ENCODE results near the gene PRSS57.

The PRSS57 gene

DNA sequence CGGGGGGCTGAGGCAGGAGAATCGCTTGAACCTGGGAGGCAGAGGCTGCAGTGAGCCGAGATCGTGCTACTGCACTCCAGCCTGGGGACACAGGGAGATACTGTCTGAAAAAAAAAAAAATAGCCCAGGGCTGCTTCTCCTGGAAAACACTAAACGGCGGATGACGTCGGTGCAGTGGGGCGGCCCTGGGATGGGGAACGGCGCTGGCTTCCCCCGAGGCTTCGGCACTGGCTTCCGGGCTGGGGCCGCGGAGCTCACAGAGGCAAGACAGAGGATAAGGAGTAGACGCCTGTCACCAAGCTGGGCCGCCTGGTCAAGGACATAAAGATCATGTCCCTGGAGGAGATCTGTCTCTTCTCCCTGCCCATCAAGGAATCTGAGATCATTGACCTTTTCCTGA is 5.0 kb downstream of the PRSS57 start:
- Histone ChIP-seq H3K27me3 (peaks cover 0 to 6% of the 10 kb centered on the region in 2 donors), H3K4me1 (no peaks in the 10 kb centered on the region), H3K27ac (no peak overlapping the region), H3K9me3 (no peaks in the 10 kb centered on the region), H3K4me3 (no peak overlapping the region), H3K36me3 (no peaks in the 10 kb centered on the region)
- TF ChIP-seq, protein P1, sequence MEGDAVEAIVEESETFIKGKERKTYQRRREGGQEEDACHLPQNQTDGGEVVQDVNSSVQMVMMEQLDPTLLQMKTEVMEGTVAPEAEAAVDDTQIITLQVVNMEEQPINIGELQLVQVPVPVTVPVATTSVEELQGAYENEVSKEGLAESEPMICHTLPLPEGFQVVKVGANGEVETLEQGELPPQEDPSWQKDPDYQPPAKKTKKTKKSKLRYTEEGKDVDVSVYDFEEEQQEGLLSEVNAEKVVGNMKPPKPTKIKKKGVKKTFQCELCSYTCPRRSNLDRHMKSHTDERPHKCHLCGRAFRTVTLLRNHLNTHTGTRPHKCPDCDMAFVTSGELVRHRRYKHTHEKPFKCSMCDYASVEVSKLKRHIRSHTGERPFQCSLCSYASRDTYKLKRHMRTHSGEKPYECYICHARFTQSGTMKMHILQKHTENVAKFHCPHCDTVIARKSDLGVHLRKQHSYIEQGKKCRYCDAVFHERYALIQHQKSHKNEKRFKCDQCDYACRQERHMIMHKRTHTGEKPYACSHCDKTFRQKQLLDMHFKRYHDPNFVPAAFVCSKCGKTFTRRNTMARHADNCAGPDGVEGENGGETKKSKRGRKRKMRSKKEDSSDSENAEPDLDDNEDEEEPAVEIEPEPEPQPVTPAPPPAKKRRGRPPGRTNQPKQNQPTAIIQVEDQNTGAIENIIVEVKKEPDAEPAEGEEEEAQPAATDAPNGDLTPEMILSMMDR (IDR thresholded peaks at IDR 0.05): no peak
- intact Hi-C loops (cut with DNase I; ENCODE audit: low total_unique reads): no loop called here
- no peak for DNase-seq

DNA sequence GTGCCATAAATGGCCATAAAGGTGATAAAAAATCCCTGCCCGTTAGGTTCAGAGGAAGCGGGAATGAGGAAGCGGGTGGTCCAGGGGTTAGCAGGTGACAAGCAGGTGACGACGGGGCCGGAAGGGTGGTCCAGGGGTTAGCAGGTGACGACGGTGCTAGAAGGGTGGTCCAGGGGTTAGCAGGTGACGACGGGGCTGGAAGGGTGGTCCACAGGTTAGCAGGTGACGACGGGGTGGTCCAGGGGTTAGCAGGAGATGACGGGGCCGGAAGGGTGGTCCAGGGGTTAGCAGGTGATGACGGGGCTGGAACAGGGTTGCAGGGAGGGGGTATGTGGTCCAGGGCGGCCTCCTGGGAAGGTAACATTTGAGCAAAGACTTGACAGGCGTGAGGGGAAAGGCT is 6.3 kb downstream of the PRSS57 start:
- Histone ChIP-seq H3K27me3 (no peaks in the 10 kb centered on the region), H3K27ac (no peak overlapping the region), H3K4me1 (no peaks in the 10 kb centered on the region), H3K4me3 (no peak overlapping the region), H3K36me3 (no peaks in the 10 kb centered on the region), H3K9me3 (no peaks in the 10 kb centered on the region)
- no peak for DNase-seq
- TF ChIP-seq, protein P1 (IDR thresholded peaks at IDR 0.05): no peak
- intact Hi-C loops (cut with DNase I; ENCODE audit: low total_unique reads): no loop called here

DNA sequence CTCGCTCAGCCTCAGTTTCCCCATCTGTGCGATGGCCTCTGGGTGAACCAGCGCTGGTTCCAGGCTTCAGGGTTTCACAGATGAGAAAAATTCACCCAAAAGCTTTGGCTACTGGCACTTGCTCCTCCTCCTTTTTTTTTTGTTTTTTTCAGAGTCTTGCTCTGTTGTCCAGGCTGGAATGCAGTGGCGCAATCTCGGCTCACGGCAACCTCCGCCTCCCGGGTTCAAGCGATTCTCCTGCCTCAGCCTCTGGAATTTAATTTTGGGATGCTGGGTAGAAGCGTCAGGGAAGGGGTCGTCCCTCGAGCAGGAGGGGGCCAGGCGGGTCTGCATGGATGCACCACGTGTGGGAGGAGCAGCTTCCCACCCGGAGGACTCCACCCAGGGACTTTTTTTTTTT is 7.0 kb downstream of the PRSS57 start:
- intact Hi-C loops (cut with DNase I; ENCODE audit: low total_unique reads): no loop called here
- TF ChIP-seq, protein P1 (IDR thresholded peaks at IDR 0.05): no peak

DNA sequence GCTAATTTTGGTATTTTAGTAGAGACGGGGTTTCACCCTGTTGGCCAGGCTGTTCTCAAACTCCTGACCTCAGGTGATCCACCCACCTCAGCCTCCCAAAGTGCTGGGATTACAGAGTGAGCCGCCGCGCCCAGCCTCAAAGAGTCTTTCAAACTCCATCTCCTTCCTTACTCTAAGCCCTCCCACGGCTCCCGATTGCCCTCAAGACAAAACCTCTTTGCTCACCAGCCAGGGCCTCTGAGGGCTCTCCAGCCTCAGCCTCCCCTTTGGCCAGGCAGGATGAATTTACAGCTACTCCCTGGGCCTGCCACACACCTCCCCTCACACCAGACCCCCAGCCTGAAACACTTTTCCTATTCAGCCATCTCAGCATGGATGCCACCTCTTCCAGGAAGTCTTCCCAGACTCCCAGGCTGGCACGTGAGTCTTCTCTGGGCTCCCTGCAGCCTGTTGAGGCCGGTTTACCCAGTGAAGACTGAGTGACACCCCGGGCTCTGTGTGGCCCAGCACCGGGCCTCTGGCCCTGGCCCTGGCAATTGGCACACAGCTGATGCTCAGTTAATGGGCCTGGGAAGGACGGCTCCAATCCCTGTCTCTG is 7.6 kb downstream of the PRSS57 start:
- H3K36me3 ChIP-seq: no peaks in the 10 kb centered on the region
- H3K4me1 ChIP-seq: no peaks in the 10 kb centered on the region
- H3K4me3 ChIP-seq: no peak overlapping the region
- TF ChIP-seq, protein P1 (IDR thresholded peaks at IDR 0.05): no peak
- intact Hi-C loops (cut with DNase I; ENCODE audit: low total_unique reads): no loop called here
- H3K27me3 ChIP-seq: no peaks in the 10 kb centered on the region
- DNase-seq: no peak
- H3K27ac ChIP-seq: no peak overlapping the region
- no peaks in the 10 kb centered on the region for H3K9me3 ChIP-seq

More for the DNA sequence above, 7.0 kb downstream of the PRSS57 start:
- DNase-seq: no peak
- no peak overlapping the region for H3K27ac ChIP-seq
- H3K9me3 ChIP-seq: no peaks in the 10 kb centered on the region
- H3K4me3 ChIP-seq: no peak overlapping the region
- no peaks in the 10 kb centered on the region for H3K36me3 ChIP-seq
- H3K27me3 ChIP-seq: no peaks in the 10 kb centered on the region
- H3K4me1 ChIP-seq: no peaks in the 10 kb centered on the region

DNA sequence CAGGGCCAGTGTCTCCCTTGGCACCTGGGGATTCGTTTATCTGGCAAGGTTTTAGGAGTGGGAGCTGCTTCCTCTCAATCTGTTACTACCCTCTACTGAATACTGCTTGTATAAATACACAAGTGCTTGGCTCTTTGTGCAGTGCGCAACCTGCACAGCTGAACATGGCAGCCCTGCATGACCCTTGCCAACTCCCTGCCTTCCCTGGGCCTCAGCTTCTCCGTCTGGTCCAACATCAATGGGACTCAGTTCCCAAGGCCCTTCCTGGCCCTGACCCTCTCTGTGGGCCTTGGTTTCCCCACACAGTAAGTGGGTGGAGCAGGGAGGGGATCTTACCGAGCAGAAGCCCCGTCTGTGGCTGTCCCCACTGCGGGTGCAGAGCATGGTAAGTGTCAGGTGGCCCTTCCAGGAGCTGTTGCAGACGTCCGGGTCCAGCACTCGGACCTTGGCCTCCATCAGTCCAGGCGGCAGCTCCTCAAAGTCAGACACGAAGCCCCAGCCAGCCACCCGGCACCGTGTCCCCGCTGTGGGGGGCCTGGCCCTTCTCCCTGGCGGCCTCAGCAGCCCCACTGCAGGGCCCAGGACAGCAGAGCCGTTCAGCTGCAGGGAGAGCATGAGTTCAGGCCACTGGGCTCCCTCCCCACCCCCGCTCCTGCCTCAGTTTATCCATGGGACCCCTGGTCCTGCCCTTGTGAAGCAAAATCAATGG is 8.5 kb downstream of the PRSS57 start:
- H3K4me1 ChIP-seq: no peaks in the 10 kb centered on the region
- no peaks in the 10 kb centered on the region for H3K9me3 ChIP-seq
- DNase-seq: no peak
- no peaks in the 10 kb centered on the region for H3K27me3 ChIP-seq
- no peak overlapping the region for H3K4me3 ChIP-seq
- H3K36me3 ChIP-seq: no peaks in the 10 kb centered on the region
- intact Hi-C loops (cut with DNase I; ENCODE audit: low total_unique reads): no loop called here
- TF ChIP-seq, protein P1 (IDR thresholded peaks at IDR 0.05): no peak
- no peak overlapping the region for H3K27ac ChIP-seq

Data from tibial artery (tissue), 4 donors.